Measurements from ENCODE around the gene RNASE11.

- TF ChIP-seq CTCF (IDR thresholded peaks at IDR 0.05): no peak
- no peak for TF ChIP-seq POLR2A (IDR thresholded peaks at IDR 0.05)
These were observed at the start of gene RNASE11 for GRCh38 chr14:20587489-20588154.
